ENCODE data around the gene C10orf67.
"Not testable (repeated sequence)": the region's sequence is repeated elsewhere in the genome, so short reads cannot be mapped to it uniquely, and the experiment has no call there.

C10orf67 gene

DNA sequence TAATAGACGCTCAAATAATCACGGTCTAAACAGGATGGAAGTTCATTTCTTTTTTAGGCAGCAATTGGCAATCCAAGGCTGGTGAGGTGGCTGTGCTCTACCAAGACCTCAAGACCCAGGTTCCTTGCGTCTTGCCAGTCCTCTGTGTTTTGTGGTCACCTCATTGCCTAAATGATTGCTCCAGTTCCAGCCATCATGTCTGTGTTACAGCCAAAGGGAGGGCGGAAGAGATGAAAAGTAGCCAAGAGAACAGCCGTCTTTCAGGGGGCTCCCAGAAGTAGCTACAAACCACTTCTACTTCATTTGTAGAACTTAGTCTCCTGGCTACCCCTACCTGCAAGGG is 19.2 kb upstream of the C10orf67 start:
- no peak overlapping the region for H3K4me3 ChIP-seq (ENCODE audit: low read length)
- no peak for DNase-seq (ENCODE audit: low read depth, low spot score)

DNA sequence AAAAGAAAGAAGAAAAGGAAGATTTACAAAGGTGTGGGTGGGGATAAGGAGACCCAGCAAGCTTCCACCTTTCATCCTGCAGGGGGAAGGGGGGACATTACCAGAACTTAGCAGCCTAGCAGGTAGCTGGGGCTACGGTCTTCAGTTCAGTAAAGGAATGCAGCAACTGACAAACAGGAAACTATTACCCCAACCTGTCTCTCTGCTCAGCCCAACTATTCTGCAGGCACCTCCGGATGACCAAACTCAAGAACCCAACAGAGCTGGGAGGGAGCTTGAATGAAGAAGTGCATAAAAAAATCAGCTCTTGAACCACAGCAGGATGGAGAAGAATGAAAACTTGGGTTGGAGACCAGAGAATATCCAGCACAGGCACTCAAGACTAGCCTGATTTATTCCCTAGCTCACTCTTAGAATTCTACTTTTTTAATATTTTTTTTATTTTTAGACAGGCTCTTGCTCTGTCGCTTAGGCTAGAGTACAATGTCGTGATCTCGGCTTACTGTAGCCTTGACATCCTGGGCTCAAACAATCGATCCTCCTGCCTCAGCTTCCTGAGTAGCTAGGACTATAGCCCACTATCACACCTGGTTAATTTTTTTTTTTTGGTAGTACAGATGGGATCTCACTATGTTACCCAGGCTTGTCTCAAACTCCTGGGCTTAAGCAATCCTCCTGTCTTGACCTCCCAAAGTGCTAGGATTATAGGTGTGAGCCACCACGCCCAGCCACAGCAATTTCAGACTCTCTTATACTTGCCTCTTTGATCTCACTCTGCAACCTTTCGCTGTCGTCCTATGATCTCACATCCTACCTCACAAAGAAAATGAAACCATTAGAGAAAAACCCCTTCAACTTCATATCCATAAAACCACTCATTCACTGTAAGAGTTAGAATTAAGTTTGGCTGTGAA is 18.5 kb upstream of the C10orf67 start:
- H3K4me3 ChIP-seq (ENCODE audit: low read length), result no peak overlapping the region
- peak; percentile 11 for DNase-seq (ENCODE audit: low read depth, low spot score)

DNA sequence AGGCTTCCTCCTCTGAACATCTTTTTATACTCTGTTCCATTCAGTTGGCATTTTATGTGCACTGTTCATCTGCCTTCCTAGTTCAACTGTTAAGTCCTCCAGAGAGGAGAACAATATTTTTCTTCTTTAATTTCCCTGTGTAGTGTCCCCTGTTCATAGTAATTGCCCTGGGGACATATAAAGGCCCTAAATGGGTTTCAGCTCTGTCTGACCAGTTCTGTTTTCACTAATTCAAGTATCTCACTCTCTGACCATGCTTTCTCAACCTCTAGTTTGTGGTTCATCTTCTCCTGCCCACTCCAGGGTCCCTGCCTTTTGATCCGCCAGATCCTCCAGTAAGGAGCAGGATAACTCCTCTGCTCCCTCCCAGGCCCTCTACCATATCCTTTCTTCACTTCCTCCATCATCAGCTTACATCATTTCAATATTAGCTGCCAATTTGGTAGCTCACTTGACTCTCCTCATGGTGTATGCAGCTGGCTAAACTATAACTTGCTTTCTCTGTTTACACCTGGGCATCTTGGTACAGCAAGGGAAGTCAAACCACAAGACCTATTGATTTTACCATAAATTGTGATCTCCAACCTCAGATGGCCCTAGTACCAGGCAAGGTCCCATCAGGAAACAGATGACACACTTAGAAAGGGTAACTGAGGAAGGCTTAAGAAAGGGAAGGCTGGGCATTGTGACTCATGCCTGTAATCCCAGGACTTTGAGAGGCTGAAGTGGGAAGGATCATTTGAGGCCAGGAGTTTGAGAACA is 17.7 kb upstream of the C10orf67 start:
- no peak overlapping the region for H3K4me3 ChIP-seq (ENCODE audit: low read length)
- DNase-seq (ENCODE audit: low read depth, low spot score), result no peak

DNA sequence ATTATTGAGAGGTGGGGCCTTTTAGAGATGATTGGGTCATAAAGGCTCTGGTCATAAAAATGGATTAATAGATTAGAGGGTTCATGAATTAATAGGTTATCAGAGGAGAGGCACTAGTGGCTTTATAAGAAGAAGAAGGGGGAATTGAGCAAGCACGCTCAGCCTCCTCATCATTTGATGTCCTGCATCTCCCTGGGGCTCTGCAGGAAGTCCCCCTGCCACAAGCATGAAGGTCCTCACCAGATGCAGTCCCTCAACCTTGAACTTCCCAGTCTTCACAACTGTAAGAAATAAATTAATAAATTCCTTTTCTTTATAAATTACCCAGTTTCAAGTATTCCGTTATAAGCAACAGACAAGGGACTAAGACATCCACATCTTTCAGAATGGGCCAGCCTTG is 17.1 kb upstream of the C10orf67 start:
- DNase-seq (ENCODE audit: low read depth, low spot score), result no peak

DNA sequence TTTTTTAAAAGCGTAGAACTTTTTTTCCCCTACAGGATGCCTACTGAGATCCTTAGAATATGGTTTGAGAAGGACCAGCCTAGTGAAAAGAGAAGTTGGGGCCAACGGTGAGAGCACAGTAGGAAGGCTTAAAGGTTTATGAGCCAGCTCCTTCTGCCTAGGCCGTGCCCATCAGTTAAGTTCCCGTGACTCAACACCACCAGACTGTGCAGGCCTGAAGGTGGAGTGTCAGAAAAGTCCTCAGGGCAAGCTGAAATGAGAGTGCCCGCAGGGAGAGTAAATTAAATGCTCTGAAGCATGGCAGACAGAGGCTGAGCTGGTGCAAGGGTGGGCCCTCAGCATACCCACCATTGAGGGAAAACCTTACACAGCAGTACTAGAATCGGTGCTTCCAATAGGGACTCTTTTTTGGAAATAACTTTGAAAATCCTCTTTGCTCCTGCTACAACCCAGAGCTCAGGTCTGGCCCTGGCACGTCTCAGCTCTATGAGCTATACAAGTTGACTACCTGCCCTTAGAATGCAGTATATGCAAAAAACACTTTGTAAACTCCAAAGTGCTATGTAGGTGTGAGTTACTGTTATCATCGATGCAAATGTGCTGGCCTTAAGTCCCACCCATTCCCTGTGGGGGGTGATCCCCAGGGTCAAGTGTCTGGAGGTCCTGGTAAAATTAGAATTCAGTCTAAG is 15.2 kb upstream of the C10orf67 start:
- no peak overlapping the region for H3K4me3 ChIP-seq (ENCODE audit: low read length)
- DNase-seq (ENCODE audit: low read depth, low spot score), result no peak

More for the DNA sequence above, 17.1 kb upstream of the C10orf67 start:
- no peak overlapping the region for H3K4me3 ChIP-seq (ENCODE audit: low read length)

DNA sequence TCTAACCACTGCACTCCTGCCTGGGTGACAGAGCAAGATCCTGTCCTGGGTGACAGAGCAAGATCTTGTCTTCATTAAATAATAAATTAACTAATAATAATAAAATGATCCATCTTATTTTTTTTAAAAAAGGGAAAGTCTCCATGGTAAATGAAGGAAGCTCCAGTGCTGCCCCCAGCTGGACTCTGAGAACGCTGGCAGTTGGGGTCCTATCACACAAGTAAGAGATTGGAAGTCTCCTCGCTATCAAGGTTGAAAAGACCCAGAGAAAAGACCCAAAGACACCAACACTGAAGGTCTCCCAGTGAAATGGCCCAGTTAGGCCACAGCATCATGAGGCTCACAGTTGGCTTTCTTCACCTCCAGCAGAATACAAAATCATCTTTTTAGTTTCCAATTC is 13.8 kb upstream of the C10orf67 start:
- H3K4me3 ChIP-seq (ENCODE audit: low read length), result no peak overlapping the region
- DNase-seq (ENCODE audit: low read depth, low spot score), result no peak

DNA sequence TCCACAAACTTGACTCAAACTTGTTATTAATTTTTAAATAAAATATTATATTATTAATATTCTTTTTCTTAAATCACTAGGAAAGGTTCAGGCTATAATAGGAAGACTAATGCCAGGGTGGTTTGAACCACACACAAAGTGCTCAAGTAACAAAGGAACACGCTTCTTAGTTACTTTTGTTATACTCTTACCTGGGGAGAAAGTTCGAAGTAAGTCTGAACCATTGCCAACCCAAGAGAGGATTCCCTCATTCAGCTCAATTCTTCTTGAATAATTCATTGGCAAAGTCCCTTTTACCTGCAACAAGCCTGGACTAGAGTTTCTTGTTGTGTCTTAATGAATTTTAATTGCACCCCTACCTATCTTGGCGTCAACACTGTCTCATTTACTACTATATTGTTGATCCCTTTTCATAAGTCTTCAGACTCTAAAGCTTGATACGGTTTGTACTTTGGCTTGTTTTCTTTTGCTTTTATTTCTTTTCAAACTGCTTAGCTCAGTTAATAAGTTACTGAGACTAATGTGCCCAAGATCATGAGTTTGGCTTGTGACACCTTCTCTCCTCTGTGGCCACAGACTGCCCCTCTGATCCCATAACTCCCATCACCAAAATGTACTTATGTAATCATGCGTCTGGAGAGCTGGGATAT is 10.2 kb upstream of the C10orf67 start:
- H3K4me3 ChIP-seq (ENCODE audit: low read length), result no peak overlapping the region
- no peak for DNase-seq (ENCODE audit: low read depth, low spot score)

DNA sequence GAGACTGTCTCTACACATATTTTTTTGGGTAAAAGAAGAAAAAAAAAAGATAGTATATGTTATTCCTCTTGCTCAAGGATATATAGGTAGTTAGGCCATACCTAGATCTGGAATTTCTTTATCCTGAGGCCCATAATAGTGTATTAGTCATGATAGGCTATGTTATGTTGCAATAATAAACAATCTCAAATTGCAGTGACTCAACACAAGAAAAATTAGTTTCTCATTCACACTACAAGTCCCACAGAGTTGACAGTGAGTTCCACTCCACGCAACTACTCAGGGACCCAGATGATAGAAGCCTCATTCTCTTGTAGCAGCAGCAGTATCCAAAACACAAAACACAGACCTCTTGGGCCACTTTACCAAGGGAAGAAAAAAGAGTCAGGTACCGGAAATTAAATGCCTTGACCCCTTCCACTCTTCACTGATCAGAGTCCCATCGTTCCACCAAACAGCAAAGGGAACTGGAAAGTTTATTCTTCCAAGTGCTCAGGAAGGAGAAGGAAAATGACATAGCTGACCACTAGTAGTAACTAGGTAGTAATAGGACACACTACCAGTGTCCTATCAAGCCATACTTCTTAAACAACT is 7.4 kb upstream of the C10orf67 start:
- no peak for DNase-seq (ENCODE audit: low read depth, low spot score)
- H3K4me3 ChIP-seq (ENCODE audit: low read length), result no peak overlapping the region

DNA sequence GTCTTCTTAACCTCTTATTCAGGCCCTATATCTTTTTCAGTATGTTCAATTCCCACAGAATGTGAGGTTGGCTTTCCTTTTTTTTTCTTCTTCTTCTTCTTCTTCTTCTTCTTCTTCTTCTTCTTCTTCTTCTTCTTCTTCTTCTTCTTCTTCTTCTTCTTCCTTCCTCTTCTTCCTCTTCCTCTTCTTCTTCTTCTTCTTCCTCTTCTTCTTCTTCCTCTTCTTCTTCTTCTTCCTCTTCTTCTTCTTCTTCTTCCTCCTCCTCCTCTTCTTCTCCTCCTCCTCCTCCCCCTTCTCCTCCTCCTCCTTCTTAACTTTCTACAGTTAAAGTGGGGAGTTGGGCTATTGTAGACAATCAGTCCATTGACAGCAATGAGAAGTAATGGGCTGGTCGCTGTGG is 6.1 kb upstream of the C10orf67 start:
- not testable (repeated sequence) for DNase-seq (ENCODE audit: low read depth, low spot score); H3K4me3 ChIP-seq (ENCODE audit: low read length)

DNA sequence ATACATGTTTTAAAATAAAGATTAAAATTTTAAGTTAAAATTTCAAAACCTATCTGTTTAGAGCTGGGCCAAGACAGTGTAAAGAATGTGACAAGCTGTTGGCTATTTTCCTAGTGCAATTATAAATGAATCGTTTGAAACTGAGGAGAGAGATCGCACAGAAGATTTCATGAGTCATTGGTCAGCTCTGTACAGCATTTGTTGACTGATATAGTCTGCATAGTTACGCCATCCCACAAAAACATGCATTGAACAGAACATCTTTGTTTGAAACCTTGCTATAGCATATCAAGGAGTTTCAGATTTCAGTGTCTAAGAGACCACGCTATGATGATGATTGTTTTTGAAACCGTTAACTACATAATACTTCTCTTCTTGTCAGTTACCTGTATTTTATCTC is 1.3 kb upstream of the C10orf67 start:
- DNase-seq (ENCODE audit: low read depth, low spot score), result no peak
- H3K4me3 ChIP-seq (ENCODE audit: low read length), result no peak overlapping the region

DNA sequence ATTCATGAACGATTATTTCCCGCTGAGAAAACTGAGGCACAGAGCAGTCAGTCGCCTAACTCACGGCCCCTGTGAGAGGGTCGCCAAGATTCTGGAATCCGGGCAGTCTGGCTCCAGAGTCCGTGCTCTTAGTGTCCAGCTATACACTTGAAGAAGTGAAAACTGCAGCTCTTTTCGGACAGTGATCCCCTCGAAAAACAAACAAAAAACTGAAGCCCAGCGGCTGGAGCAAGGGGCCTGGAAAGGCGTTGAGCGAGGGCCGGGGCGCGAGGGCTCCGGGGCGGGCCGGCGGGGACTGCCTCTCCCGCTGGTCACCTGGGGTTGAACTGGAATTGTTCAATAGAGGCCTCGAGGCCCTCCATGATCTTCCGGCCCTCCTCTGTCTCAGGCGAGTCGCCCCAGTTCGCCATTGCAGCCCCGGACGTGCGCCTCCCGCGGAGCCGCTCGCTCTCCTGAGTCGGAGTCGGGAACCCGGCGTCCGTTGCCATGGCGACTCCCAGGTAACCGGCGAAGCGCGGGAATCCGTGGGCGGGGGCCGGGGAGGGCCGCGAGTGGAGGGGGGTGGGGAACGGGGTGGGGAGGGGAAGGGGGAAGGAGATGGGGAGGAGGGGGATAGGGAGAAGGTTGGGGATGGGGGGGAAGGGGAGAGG is 881 bp downstream of the C10orf67 start:
- H3K4me3 ChIP-seq (ENCODE audit: low read length), result no peak overlapping the region
- no peak for DNase-seq (ENCODE audit: low read depth, low spot score)

DNA sequence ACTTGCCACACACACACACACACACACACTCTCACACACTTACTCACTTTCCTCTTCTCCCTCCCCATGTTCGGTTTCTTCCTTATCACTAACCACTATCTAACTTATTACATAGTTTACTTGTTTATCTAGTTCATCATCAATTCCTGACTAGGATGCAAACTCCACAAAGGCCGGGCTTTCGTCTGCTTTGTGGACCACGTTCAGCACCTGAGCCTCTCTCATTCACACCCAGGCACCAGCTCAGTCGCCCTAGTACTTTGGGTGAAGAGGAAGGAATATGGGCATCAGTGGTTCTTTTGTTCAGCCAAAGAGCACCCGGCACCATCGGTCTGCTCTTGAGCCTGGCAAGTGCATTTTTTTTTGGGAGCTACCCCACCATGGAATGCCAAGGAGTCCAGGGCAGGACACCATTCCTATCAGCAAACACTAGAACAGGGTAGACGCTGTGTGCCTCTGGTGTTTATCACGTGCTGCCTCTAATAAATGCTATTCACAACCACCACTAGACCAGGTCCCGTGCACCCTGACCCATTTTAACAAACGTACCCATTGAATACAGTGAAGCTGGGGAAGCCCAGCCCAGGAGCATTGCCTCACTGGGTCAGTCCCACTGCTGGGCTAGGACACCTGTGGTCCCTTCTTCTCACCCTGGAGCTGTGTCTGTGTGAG is 2.2 kb downstream of the C10orf67 start:
- H3K4me3 ChIP-seq (ENCODE audit: low read length), result no peak overlapping the region
- DNase-seq (ENCODE audit: low read depth, low spot score), result no peak

DNA sequence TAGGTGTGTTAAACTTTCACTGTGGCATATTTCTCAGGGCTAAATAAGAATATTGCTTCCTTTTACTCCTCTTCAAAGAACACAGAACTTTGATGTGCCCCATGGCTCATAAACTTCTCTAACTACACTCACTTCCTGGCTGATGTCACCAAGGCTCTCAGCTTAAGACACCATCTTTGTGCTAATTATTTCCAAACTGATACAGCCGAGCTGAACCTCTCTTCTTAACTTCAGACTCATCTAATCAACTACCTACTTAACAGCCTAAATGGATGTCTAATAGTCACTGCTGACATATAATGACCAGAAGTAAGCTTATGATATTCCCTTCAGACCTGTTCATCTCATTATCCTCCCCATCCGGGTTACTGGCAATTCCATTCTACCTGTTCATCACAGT is 3.6 kb downstream of the C10orf67 start:
- peak; percentile 21 for DNase-seq (ENCODE audit: low read depth, low spot score)
- H3K4me3 ChIP-seq (ENCODE audit: low read length), result no peak overlapping the region

DNA sequence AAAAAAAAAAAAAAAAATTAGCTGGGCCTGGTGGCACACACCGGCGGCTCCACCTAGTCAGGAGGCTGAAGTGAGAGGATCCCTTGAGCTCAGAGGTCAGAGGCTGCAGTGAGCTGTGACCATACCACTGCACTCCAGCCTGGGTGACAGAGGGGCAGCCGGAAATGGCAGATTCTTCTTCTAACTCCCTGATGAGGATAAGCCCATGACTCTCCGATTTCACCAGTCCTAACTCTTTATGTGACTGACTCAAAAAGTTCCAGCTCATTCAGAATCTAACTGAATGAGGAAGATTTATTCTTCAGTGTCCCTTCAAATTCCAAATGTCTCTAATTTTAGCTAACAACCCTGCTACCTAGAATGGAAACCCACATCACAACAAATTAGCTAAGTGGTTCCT is 4.2 kb downstream of the C10orf67 start:
- H3K4me3 ChIP-seq (ENCODE audit: low read length), result no peak overlapping the region
- DNase-seq (ENCODE audit: low read depth, low spot score), result no peak

DNA sequence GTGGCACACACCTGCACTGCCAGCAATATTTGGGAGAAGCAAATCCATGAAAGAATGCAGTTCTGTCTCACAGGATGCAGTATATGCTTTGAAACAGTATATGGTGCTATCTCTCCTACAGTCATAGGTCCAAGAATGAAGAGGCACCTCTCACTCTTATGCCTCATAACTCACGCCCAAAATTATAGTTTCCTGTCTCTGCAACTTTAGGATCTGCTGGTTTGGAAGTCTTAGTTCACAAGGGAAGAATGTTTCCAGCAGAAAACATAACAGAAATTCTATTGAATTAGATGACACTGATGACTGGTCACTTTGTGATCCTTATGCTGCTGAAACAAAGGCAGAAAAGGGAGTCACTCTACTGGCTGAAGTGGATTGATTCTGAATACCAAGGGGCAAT is 5.7 kb downstream of the C10orf67 start:
- no peak overlapping the region for H3K4me3 ChIP-seq (ENCODE audit: low read length)
- no peak for DNase-seq (ENCODE audit: low read depth, low spot score)

DNA sequence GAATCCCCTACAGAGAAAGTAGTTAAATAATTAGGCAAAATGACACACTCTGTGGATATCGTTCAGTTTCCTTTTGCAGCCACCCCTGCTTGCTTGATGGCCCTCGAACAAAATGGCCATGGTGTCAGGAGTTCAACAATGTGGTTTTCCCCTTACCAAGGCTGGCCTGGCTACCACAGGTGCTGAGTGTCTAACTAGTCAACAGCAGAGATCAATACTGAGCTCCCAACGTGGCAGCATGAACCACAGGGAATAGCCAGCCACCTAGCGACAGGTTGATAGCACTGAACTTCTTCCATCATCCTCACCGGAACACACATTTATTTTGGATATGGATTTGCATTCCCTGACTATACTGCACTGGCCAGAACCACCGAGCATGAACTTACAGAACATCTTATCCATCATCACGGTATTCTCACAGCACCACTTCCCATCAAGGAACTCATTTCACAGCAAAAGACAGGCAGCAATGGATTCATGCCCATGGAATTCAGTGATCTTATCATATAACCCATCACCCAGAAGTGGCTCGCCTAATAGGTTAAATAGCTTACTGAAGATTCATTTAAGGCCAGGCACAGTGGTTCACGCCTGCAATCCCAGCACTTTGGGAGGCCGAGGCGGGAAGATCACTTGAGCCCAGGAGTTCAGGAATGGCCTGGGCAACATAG is 6.3 kb downstream of the C10orf67 start:
- DNase-seq (ENCODE audit: low read depth, low spot score), result no peak
- H3K4me3 ChIP-seq (ENCODE audit: low read length), result no peak overlapping the region

DNA sequence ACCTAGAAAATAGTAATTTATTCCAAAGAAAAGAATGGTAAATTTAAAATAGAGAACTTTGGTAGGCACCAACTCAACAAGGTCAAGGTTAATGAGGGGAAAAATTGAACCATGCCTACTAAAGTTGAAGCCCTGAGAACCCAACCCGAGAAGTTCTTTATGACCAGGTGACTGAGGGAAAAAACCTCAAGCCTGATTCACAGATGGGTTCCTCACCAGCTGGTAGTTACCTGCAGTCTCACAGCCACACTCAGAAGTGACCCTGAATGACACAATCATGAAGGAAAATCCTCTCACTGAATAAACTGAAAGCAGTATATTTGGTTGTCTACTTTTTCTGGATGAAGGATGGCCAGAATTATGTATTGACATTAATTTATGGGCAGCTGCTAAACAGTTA is 7.0 kb downstream of the C10orf67 start:
- DNase-seq (ENCODE audit: low read depth, low spot score), result no peak
- no peak overlapping the region for H3K4me3 ChIP-seq (ENCODE audit: low read length)

Data from Jurkat, Clone E6-1 (cell line).